GM21529 (cell line): Measurements from ENCODE around the gene FBRS.

Experiments used
- ATAC-seq: cut with Tn5 transposase; IDR thresholded peaks from one replicate; pipeline ENCODE4 v1.9.1; 2021; ENCODE audit not compliant: unreplicated experiment

FBRS gene

DNA sequence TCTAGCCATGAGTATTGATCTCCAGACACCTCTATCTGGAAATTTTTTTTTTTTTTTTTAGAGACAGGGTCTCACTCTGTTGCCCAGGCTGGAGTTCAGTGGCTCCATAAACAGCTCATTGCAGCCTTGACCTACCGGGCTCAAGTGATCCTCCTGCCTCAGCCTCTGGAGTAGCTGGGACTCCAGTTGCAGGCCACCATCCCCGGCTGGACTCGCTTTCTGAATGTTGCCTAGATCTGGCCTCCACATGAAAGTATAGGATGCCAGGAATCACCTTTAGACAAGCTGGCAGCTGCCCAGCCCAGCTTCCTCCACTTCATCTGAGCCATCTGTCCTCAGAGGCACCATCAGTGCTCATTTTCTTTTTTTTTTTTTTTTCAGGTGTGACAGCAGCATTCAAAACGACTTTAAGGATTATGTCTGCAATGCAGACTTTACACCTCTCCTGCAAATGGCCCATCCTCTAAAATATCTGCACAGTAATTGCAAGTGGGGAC, 13.8 kb upstream of the FBRS start:
- no peak for ATAC-seq

- no peak for ATAC-seq
These were observed 12.5 kb upstream of the FBRS start for GRCh38 chr16:30645727-30646126.

DNA sequence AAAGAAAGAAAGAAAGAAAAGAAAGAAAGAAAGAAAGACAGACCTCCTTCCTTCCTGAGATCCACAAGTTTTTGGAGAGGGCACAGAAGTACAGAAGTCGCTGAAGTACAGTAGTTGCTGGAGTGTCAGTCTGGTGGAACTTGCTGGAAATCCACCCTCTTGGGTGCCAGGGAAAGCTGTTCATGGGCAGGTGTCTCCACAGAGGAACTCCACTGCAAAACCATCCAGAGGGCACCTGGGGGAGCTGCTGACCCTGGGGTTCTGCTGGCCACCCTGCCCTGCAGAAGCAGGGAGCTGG, 11.0 kb upstream of the FBRS start:
- no peak for ATAC-seq

DNA sequence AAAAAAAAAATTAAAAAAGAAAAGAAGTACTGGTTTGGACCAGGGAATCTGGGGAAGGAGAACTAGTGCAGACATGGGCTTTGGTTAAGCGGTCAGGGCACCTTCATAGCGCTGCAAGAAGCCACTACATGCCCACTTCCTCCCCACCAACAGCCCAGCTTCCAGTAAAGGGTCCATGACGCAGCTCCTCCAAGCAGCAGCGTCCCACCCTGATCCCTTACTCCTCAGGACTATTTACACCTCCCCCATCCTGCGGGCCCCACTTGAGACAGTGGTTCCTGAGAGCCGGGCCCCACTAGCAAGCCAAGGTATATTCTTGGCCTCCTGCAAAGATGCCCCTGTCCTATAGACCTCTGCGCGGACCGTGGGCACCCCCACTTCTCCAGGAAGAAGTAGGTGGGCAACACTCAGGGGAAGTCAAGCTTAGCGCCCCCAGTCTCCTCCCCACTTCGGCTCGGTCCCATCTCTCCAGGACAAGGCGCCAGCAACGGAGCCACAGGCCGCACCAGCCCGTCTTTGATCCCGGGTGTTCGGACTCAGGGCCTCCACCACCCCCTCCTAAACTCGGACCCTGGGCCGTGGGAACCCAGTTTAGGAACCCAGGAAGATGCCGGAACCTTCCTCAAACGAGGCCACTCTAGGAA, 8.4 kb upstream of the FBRS start:
- no peak for ATAC-seq

- ATAC-seq: peak; percentile 76
These were observed 7.7 kb upstream of the FBRS start, which contains the start of gene PRR14 for GRCh38 chr16:30650369-30651123. Gene PRR14, plus strand, starts transcription at chr16:30650960. Its CDS starts 686 bp downstream, at chr16:30651646.

DNA sequence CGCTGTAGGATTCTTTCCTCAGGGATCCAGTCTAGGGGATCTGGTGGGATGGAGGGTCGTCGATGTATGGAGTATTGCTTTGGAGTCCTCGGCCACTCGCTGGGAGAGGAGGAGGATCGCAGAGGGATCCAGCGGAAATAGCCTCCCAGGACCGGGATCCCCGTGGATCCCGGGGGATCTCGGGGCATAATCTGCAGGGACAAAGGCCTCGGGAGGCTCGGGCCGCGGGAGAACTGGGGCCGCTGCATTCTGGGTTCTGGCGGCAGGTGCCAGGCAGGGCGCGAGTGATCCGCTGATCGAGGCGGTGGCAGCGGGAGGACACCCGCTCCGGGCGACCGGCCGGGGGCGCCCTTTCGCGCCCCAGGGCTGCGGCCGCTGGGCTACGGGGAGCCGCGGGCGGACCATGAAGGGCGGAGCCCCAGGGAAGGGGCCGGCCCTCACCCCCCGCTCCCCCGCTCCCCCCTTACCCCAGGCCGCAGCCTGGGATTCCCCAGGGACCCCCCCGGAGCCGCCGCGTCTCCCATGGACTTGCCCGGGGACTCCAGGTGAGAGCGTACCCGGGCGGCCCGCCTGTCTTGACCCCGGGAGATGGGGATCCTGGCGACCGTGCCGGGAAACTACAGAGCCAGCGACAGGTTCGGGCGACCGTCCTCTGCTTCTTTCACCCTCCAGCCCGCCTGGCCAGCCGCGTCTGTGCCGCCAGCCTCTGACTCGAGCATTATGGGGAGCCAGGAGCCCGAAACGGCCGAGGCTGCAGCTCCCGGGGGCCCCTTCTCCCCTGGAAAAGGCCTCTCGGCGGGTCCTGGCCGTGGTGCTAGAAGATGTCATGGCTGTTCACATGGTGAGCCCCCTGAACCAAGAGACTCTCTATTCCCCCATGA, 6.9 kb upstream of the FBRS start:
- peak; percentile 54 for ATAC-seq

DNA sequence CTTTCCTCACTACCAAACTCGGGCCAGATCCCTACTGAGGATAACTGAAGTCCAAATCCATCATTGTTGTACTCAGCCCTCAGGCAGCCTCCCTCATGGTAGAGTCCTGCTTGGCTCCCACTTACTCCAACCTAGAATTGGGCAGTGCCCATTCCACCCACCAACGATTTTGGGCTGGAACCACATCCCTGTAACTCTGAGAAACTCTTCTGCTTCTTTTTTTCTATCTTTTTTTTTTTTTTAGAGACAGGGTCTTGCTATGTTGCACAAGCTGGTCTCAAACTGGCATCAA, 6.3 kb upstream of the FBRS start:
- no peak for ATAC-seq

DNA sequence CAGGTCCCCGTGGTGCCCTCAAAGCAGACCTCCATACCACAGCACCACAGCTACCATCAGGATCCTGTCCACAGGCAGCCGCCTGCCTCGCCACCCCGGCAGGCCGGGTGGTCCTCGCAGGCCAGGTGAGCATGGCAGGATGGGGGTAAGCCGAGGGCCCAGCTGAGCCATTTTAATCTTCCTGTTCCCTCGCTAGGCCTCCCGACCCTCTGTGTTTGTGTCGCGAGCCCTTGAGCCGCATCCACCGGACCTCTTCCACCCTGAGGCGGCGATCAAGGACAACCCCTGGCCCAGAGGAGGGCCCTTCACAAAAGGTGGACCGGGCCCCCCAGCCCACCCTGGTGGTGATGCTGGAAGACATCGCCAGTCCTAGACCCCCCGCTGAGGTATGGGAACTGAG, 5.5 kb upstream of the FBRS start:
- no peak for ATAC-seq

DNA sequence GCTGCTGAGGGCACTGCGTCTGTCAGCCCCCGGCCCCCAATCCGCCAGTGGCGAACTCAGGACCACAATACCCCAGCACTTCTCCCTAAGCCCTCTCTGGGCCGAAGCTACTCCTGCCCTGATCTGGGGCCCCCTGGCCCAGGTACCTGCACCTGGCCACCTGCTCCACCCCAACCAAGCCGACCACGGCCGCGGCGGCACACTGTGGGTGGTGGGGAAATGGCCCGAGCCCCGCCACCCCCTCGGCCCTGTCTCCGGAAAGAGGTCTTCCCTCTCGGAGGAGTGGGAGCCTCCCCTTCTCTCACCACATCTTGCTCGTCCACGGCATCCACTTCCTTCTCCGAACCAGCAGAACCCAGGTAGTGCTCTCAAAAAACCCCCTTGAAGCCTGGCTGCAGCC, 3.4 kb upstream of the FBRS start:
- no peak for ATAC-seq

DNA sequence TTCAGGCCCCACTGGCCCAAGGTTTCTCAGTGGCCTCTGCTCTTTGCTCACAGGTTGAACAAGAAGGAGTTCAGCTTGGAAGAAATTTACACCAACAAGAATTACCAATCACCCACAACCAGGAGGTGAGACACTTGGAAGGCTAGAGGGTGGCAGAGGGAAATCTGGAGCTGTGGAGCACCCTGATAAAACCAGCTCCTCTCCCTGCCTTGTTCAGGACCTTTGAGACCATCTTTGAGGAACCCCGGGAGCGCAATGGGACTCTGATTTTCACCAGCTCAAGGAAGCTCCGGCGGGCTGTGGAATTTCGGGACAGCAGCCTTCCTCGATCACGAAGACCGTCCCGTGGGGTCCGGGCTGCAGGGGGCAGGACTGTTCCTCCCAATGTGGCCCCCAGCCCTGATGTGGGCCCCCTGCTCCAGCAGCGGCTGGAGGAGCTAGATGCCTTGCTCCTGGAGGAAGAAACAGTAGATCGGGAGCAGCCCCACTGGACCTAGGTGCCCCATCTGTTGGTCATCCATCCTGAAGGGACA, 2.4 kb upstream of the FBRS start:
- ATAC-seq: no peak

- no peak for ATAC-seq
These were observed 1.8 kb upstream of the FBRS start for GRCh38 chr16:30656388-30656787.

DNA sequence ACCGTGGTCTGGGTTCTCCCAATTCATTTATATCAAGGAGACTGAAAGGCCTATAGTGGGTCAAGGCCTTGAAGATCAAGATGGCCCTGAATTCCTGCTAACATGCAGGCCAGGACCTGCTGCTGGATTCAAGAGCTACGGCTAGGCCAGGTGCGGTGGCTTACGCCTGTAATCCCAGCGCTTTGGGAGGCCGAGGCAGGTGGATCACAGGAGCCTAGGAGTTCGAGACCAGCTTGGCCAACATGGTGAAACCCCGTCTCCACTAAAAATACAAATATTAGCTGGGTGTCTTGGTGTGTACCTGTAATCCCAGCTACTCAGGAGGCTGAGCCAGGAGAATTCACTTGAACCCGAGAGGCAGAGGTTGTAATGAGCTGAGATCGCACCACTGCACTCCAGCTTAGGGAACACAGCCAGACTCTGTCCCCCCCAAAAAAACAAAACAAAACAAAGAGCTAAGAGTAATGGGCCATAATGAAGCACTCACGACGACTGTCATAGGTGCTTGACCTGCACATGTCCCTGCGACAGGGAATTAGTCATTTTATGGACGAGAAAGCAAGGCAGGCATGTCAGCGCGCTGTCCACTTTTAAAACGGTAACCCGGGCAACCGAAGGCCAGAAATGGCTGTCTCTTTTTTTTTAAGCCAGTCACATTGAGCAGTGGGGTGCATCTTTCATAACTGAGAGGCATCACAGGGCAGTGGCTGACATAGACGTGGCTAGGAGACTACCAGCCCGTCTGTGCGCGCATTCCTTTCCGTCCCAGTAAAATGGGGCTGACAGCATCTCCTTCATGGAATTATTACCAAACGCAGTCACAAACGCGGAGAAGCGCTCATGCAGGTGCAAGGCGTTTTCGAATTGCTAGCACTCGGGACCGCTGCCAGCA, 1.0 kb upstream of the FBRS start:
- ATAC-seq: no peak

- ATAC-seq: peak; percentile 32
These were observed 688 bp downstream of the FBRS start for GRCh38 chr16:30658731-30659506.

DNA sequence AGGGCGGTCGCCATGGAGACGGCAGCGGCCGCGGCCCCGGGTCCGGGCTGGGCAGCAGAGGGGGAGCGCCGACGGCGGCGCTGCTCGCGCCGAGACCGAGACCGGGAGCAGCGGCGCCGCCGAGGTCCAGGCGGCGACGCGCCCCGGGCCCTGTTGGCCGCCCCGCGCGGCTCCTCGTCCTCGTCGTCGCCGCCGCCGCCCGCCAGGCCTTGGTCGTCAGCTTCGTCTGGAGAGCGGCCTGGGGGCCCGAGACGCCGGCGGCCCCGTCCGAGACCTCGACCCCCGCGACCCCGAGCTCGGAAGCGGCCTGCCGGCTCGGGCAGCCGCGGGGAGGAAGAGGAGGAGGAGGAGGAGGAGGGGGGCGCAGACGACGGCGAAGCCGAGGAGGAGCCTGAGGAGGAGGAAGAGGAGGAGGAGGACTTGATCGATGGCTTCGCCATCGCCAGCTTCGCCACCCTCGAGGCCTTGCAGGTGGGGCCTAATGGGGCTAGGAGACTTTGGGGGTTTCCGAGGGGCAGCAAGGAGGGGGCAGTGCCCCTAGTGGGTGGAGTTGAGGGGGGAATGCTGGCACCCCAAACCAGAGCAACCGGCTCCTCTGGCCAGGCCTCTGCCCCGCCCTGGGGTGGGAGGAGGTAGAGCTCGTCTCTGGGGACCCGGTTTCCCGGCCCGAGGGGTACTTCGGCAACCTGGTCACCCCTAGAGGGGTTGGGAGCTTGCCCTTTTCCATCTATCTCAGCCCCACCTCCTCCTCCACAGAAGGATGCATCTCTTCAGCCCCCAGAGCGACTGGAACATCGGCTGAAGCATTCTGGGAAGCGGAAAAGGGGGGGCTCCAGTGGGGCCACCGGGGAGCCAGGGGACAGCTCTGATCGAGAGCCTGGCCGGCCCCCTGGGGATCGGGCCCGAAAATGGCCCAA, 1.5 kb downstream of the FBRS start:
- no peak for ATAC-seq

DNA sequence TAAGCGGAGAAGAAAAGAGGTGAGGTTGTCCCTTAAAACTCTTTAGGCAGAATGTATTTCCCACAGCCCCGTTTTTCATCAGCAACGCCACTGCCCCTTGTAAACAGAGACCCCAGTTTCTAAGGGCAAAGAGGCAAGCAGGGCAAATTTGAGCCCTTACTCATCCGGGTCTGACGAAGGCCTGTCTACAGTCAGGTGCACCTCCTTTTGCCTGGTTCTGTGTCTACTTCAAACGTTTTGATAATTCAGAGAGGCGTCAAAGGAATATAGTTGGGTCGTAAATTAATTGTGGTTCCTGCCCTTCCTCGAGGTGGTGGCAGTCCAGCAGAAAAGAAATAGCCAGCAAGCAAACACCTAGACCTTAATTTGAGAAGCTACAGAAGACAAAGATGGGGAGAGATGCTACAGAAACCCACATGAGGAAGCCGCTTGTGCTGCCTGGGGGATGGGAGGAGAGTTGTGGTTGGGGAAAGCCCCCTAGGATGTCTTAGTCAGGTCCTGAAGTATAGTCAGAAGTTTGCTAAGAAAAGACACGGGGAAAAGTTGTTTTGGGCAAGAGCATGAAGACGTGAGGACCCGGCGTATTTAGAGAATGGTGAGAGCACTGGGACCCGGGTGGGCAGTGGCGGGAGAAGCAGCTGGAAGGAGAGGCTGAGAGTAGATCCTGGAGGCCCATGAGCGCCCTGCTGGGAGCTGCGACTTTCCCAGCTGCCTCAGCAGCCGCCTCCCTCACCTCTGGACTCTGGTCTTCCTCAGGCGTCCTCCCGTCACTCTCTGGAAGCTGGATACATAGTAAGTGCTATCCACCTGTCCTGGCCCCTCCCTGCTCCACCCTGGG, 2.4 kb downstream of the FBRS start:
- ATAC-seq: no peak

GRCh38 chr16:30662449-30662848, 4.2 kb downstream of the FBRS start:
- ATAC-seq: no peak

GRCh38 chr16:30663038-30663437, 4.8 kb downstream of the FBRS start:
- ATAC-seq: no peak

- no peak for ATAC-seq
These were observed 5.6 kb downstream of the FBRS start for GRCh38 chr16:30663820-30664219.
